Brain microvascular endothelial cell (primary cell): Measurements from ENCODE around the gene KRTAP15-1.

Experiments used
- DNase-seq: peaks from one replicate; pipeline ENCODE4 v3.0.0-alpha.2; 2020
- H3K27ac ChIP-seq: fragments of 250-450 bp; sonication (Bioruptor Pico); 2 replicates; pipeline ENCODE4 v1.5.1; 2020; ENCODE audit warnings: mild to moderate bottlenecking, moderate library complexity
- H3K27me3 ChIP-seq: fragments of 250-450 bp; sonication (Bioruptor Pico); replicated peaks from 2 replicates; pipeline ENCODE4 v1.5.1; 2020; ENCODE audit warnings: mild to moderate bottlenecking
- H3K36me3 ChIP-seq: fragments of 250-450 bp; sonication (Bioruptor Pico); replicated peaks from 2 replicates; pipeline ENCODE4 v1.5.1; 2020; ENCODE audit warnings: mild to moderate bottlenecking
- H3K4me3 ChIP-seq: 2 replicates; pipeline ENCODE4 v1.5.1; 2011; ENCODE audit warnings: low read depth, mild to moderate bottlenecking, control low read depth, low read length, moderate library complexity
- in situ Hi-C: cut with HindIII; loops from 2 replicates; pipeline ENCODE4 v1.10.0; 2017; ENCODE audit warnings: low sequenced_read_pairs, low pct_ligation_motif_present
- TF ChIP-seq, protein P1 (sequence below): IDR thresholded peaks from 2 replicates; pipeline ENCODE4 v1.5.1; 2011; ENCODE audit warnings: low read depth, mild to moderate bottlenecking, moderate library complexity, low read length, control low read depth, inconsistent platforms; ENCODE audit errors: missing control alignments

The KRTAP15-1 gene

DNA sequence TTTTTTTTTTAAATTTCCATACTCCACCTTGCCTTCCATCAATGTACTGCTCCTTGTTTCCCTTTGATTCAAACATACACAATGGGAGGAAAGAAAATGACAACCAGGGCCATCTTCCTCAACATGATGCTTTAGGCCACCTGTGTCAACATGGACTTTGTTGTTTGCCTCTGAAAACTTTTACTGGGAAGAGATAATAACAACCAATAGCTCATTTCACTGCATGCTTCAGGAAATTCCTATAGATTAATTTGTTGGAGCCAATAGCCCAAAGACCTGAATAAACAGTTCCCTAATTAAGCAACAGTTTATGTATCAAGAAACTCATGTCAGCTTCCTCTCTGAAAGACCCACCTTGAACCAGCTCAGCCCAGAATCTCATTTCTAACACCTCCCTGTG lies 3.2 kb downstream of the KRTAP15-1 start:
- Histone ChIP-seq H3K36me3 (no peaks in the 10 kb centered on the region), H3K4me3 (no peak overlapping the region), H3K27ac (no peak overlapping the region), H3K27me3 (no peaks in the 10 kb centered on the region)
- in situ Hi-C loops: no loop called here
- TF ChIP-seq, protein P1, sequence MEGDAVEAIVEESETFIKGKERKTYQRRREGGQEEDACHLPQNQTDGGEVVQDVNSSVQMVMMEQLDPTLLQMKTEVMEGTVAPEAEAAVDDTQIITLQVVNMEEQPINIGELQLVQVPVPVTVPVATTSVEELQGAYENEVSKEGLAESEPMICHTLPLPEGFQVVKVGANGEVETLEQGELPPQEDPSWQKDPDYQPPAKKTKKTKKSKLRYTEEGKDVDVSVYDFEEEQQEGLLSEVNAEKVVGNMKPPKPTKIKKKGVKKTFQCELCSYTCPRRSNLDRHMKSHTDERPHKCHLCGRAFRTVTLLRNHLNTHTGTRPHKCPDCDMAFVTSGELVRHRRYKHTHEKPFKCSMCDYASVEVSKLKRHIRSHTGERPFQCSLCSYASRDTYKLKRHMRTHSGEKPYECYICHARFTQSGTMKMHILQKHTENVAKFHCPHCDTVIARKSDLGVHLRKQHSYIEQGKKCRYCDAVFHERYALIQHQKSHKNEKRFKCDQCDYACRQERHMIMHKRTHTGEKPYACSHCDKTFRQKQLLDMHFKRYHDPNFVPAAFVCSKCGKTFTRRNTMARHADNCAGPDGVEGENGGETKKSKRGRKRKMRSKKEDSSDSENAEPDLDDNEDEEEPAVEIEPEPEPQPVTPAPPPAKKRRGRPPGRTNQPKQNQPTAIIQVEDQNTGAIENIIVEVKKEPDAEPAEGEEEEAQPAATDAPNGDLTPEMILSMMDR: no peak
- DNase-seq: no peak

DNA sequence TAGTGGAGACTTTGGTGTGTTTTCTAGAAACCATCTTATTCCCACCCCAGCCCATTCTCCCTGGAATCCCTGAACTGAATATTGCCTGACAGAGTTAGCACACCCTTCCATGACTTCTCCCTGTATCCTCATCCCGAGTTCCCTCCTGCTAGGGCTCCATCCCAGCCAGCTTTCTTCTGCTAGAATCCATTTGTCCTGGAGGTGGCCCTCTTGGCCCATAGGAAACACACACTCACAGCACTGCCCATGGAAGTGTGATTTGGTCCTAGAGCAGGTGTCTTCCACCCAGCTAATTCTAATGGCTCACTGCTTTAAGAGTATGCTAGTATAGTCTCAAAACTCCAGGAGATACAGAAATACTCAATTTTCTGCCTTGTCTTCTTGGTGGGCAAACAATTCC lies 4.1 kb downstream of the KRTAP15-1 start:
- H3K27me3 ChIP-seq: no peaks in the 10 kb centered on the region
- TF ChIP-seq, protein P1: no peak
- no peaks in the 10 kb centered on the region for H3K36me3 ChIP-seq
- no peak for DNase-seq
- no peak overlapping the region for H3K27ac ChIP-seq
- in situ Hi-C loops: no loop called here
- H3K4me3 ChIP-seq: no peak overlapping the region

DNA sequence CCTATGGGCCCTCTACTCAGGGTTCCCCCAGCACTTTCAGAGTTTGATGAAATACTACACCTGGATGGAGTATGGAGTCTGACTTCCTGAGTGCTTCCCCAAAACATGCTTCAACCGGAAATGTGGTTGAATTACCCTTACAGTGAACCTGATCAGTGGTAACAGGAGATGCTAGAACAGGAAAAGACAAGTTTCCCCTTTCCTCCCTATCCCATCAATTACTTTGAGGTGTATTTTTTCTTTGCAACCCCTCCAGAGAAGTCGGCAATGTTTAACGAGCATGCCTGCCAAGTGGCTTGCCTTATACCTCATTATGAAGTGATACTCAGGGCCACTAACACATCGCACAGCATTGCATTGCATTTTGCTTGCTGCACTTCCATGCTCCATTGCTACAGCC lies 7.0 kb downstream of the KRTAP15-1 start:
- H3K4me3 ChIP-seq: no peak overlapping the region
- no peak overlapping the region for H3K27ac ChIP-seq
- TF ChIP-seq, protein P1: no peak
- in situ Hi-C loops: no loop called here
- DNase-seq: no peak
- H3K36me3 ChIP-seq: no peaks in the 10 kb centered on the region
- no peaks in the 10 kb centered on the region for H3K27me3 ChIP-seq

DNA sequence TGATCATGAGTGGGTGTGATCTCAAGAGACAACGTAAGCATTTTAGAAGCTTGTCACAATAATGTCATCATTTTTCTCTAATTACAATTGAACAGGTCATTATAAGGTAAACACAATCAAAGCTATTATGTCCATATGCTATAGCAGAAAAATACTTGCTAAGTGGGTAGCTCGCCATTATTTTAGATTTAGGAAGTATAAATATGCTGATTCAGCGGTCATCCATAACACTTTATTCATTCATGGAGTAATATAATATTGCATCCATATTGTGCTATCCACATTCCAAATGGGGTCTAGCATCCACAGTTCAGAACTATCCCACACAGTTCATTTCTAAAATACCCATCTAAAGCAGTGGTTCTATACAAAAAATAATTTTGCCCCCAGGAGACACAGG lies 8.4 kb downstream of the KRTAP15-1 start:
- DNase-seq: no peak
- no peak overlapping the region for H3K4me3 ChIP-seq
- no peaks in the 10 kb centered on the region for H3K36me3 ChIP-seq
- no peak overlapping the region for H3K27ac ChIP-seq
- TF ChIP-seq, protein P1: no peak
- in situ Hi-C loops: no loop called here
- H3K27me3 ChIP-seq: no peaks in the 10 kb centered on the region

DNA sequence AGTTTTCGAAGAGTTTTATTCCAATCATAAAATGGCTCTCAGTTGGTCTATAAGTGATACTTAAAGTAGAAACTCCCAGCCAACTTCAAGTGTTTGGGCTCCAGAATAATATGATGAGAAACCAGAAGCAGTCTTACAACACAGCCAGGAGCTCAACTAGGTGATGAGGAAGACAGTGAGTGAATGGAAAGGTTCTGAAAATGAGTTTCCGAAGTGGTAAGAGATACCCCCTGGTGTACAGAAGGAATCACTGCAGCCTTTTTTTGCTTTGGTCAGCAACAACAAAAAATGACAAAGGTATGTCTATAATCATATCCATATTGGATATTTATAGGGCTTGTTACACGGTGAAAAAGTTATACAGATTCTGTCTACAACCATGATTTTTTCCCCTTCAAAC lies 23.6 kb downstream of the KRTAP15-1 start:
- in situ Hi-C loops: no loop called here
- TF ChIP-seq, protein P1: peak; percentile 48
- Histone ChIP-seq H3K27ac (no peak overlapping the region), H3K36me3 (no peaks in the 10 kb centered on the region), H3K27me3 (no peaks in the 10 kb centered on the region), H3K4me3 (no peak overlapping the region)
- no peak for DNase-seq

DNA sequence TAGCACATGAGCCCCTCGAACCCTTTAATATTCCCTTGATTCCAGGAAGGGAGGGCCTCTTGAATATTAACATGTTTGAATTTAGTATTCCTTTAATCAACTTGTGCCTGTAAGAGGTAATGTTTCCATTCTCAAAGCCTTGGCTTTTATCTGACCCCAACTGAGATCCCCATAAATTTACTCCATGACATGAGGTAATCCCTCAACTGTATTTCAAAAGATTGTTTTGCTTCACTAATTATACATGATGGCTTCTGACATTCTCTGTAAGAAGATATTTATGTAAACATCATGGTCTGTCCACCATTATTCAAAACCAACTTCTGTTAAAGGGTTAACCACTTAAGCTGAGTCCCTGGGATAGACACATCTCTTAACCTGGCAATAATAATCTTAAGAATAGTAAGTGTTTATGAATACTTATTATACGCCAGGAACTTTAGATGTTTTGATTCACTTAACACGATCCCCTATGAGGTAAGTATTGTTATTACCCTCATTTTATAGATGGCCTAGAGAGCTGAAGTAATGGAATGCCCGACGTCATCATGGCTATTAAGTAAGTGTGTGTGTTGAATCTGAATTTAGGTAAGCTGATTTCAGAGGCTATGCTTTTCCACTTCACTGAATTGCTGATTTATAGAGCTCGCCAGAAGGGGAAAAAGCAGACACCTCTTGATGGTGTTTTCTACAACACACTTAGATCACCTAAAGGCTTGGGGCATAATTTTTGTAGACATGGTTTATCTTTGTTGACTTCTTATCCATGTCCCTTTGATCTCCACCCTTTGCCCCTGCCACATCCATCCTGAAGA lies 29.0 kb downstream of the KRTAP15-1 start:
- Histone ChIP-seq H3K4me3 (no peak overlapping the region), H3K27ac (no peak overlapping the region), H3K36me3 (no peaks in the 10 kb centered on the region), H3K27me3 (no peaks in the 10 kb centered on the region)
- TF ChIP-seq, protein P1: no peak
- DNase-seq: no peak
- in situ Hi-C loops: no loop called here
